GM12891 (cell line): Measurements from ENCODE around the gene P2RX5.

ENCODE experiments used
- PAX5 ChIP-seq: IDR thresholded peaks from 2 replicates; pipeline ENCODE4 v1.6.1; 2011; ENCODE audit warnings: low read length, moderate library complexity, mild to moderate bottlenecking; ENCODE audit not compliant: insufficient read depth, severe bottlenecking
- POLR2A ChIP-seq: IDR thresholded peaks from 2 replicates; pipeline ENCODE4 v1.6.1; 2011; ENCODE audit warnings: low read depth, low read length, control low read depth
- POLR2AphosphoS5 ChIP-seq: IDR thresholded peaks from 2 replicates; pipeline ENCODE4 v1.6.1; 2011; ENCODE audit warnings: low read depth, low read length, control low read depth
- POU2F2 ChIP-seq: IDR thresholded peaks from 2 replicates; pipeline ENCODE4 v1.6.1; 2011; ENCODE audit warnings: low read depth, mild to moderate bottlenecking, control low read depth, low read length, moderate library complexity
- TAF1 ChIP-seq: IDR thresholded peaks from 2 replicates; pipeline ENCODE4 v1.6.1; 2011; ENCODE audit warnings: low read depth, low read length, control low read depth

GRCh38 chr17:3724378-3725077 is 28.6 kb upstream of the P2RX5 start:
- TF ChIP-seq POLR2AphosphoS5 (no peak), TAF1 (no peak), POLR2A (no peak), POU2F2 (no peak), PAX5 (no peak)
